ENCODE data around the gene PAAF1. TPM values are rescaled to one million over a fixed set of nuclear protein-coding genes. Genes with fewer than 3 reads are reported as not detected.

The PAAF1 gene
- total and polyA plus RNA-seq, 2 of the 13 experiments (the other 11 are each of a cell fraction or from before 2014, with no cell fraction given) = 13.5 to 28.8 TPM

- Histone ChIP-seq H3K4me3 (replicated peaks in 1 of 3; ENCODE audit: insufficient read depth in 1 of 3, low read depth in 2 of 3, low read length in 3 of 3) (no peak overlapping the region), H3K27me3 (ENCODE audit: control insufficient read depth in 1 of 2, insufficient read depth in 2 of 2, low read length in 2 of 2) (no peaks in the 10 kb centered on the region), H3K9me3 (ENCODE audit: low read length) (no peaks in the 10 kb centered on the region), H3K79me2 (ENCODE audit: insufficient read depth, low read length) (no peaks in the 10 kb centered on the region), H4K20me1 (ENCODE audit: insufficient read depth, low read length) (no peaks in the 10 kb centered on the region), H3K36me3 (replicated peaks in 1 of 2; ENCODE audit: control insufficient read depth in 1 of 2, insufficient read depth in 2 of 2, low read length in 2 of 2) (peaks cover 8 to 27% of the 10 kb centered on the region in 2 experiments; a peak in 4 of 5 replicates), H3K4me1 (ENCODE audit: insufficient read depth, low read length) (no peaks in the 10 kb centered on the region), H2AFZ (ENCODE audit: low read length) (no peak overlapping the region), H3K27ac (ENCODE audit: extremely low read length, insufficient read depth, low read length) (no peak overlapping the region), H3K9ac (ENCODE audit: insufficient read depth, low read depth, low read length) (no peak overlapping the region), H3K4me2 (ENCODE audit: low read depth, low read length) (no peak overlapping the region)
- intact Hi-C loops (cut with micrococcal nuclease; ENCODE audit: unreplicated experiment) = no loop called here
- CTCF ChIA-PET (ENCODE audit: low intra/inter-chr PET ratio, low total read pairs) = no interaction called here
- TF ChIP-seq ZFYVE20 (CRISPR knock-in tag; IDR thresholded peaks at IDR 0.05; ENCODE audit: borderline replicate concordance, low read depth) (no peak), PCBP2 (optimal IDR thresholded peaks at IDR 0.05; ENCODE audit: low read depth, low read length, poor library complexity, severe bottlenecking) (no peak), IRF2 (CRISPR knock-in tag; IDR thresholded peaks at IDR 0.05) (no peak), ZNF33A (CRISPR knock-in tag; IDR thresholded peaks at IDR 0.05; ENCODE audit: borderline replicate concordance) (no peak), FOXP4 (CRISPR knock-in tag; IDR thresholded peaks at IDR 0.05) (no peak), JARID2 (CRISPR knock-in tag; IDR thresholded peaks at IDR 0.05; ENCODE audit: insufficient replicate concordance) (no peak), ZNF468 (CRISPR knock-in tag; IDR thresholded peaks at IDR 0.05) (no peak)
- POLR2A ChIA-PET = no interaction called here
- in situ Hi-C loops (cut with HindIII; ENCODE audit: extremely low pct_ligation_motif_present, low pct_unique_long_range_greater_than_20kb) = no loop called here
- BruUV-seq (replicated peaks) = no TSS peak
- WGBS (ENCODE audit: low lambda C conversion rate) = 94% methylated on average over 1 of the region's 1 CpG
- FAIRE-seq (no peak), ATAC-seq (no peak), DNase-seq (ENCODE audit: low spot score) (no peak)
These were observed 12.7 kb downstream of the PAAF1 start for GRCh38 chr11:73889536-73889935.

- Histone ChIP-seq H3K36me3 (replicated peaks in 1 of 2; ENCODE audit: control insufficient read depth in 1 of 2, insufficient read depth in 2 of 2, low read length in 2 of 2) (peaks cover 8 to 23% of the 10 kb centered on the region in 2 experiments; a peak in 4 of 5 replicates), H4K20me1 (ENCODE audit: insufficient read depth, low read length) (no peaks in the 10 kb centered on the region), H3K79me2 (ENCODE audit: insufficient read depth, low read length) (no peaks in the 10 kb centered on the region), H2AFZ (ENCODE audit: low read length) (no peak overlapping the region), H3K4me3 (replicated peaks in 1 of 3; ENCODE audit: insufficient read depth in 1 of 3, low read depth in 2 of 3, low read length in 3 of 3) (no peak overlapping the region), H3K9me3 (ENCODE audit: low read length) (no peaks in the 10 kb centered on the region), H3K9ac (ENCODE audit: insufficient read depth, low read depth, low read length) (no peak overlapping the region), H3K4me1 (ENCODE audit: insufficient read depth, low read length) (no peaks in the 10 kb centered on the region), H3K4me2 (ENCODE audit: low read depth, low read length) (no peak overlapping the region), H3K27ac (ENCODE audit: extremely low read length, insufficient read depth, low read length) (no peak overlapping the region), H3K27me3 (ENCODE audit: control insufficient read depth in 1 of 2, insufficient read depth in 2 of 2, low read length in 2 of 2) (no peaks in the 10 kb centered on the region)
- WGBS (ENCODE audit: low lambda C conversion rate) = 97% methylated on average over 3 of the region's 3 CpGs
- ATAC-seq = no peak
- in situ Hi-C loops (cut with HindIII; ENCODE audit: extremely low pct_ligation_motif_present, low pct_unique_long_range_greater_than_20kb) = no loop called here
- ChIA-PET CTCF (ENCODE audit: low intra/inter-chr PET ratio, low total read pairs) (no interaction called here), POLR2A (no interaction called here)
- BruUV-seq (replicated peaks) = no TSS peak
- no peak for FAIRE-seq
- intact Hi-C loops (cut with micrococcal nuclease; ENCODE audit: unreplicated experiment) = no loop called here
- no peak for DNase-seq (ENCODE audit: low spot score)
- TF ChIP-seq SRY (CRISPR knock-in tag; IDR thresholded peaks at IDR 0.05) = no peak
- TF ChIP-seq ZMYM4 (CRISPR knock-in tag; IDR thresholded peaks at IDR 0.05) = no peak
- no peak for TF ChIP-seq SP5 (CRISPR knock-in tag; IDR thresholded peaks at IDR 0.05; ENCODE audit: borderline replicate concordance, low read depth)
- no peak for TF ChIP-seq RXRB (CRISPR knock-in tag; IDR thresholded peaks at IDR 0.05; ENCODE audit: borderline replicate concordance)
- TF ChIP-seq ERF (CRISPR knock-in tag; IDR thresholded peaks at IDR 0.05) = no peak
- no peak for TF ChIP-seq HES4 (CRISPR knock-in tag; IDR thresholded peaks at IDR 0.05; ENCODE audit: borderline replicate concordance)
- no peak for TF ChIP-seq TSC22D2 (CRISPR knock-in tag; IDR thresholded peaks at IDR 0.05; ENCODE audit: borderline replicate concordance)
- TF ChIP-seq ETS1 (CRISPR knock-in tag; IDR thresholded peaks at IDR 0.05) = no peak
- TF ChIP-seq JDP2 (CRISPR knock-in tag; IDR thresholded peaks at IDR 0.05; ENCODE audit: borderline replicate concordance) = no peak
- no peak for TF ChIP-seq ZNF558 (CRISPR knock-in tag; IDR thresholded peaks at IDR 0.05; ENCODE audit: borderline replicate concordance)
- TF ChIP-seq IKZF4 (CRISPR knock-in tag; IDR thresholded peaks at IDR 0.05; ENCODE audit: borderline replicate concordance, low read depth, not compliant biosample characterization) = no peak
These were observed 16.2 kb downstream of the PAAF1 start for GRCh38 chr11:73893041-73893440.
